HepG2 (cell line): ENCODE data around the gene CDCP2. TPM values are rescaled to one million over a fixed set of nuclear protein-coding genes. Genes with fewer than 3 reads are reported as not detected.

Experiments used
- ETV5 ChIP-seq: IDR thresholded peaks from 2 replicates; pipeline ENCODE4 v1.6.1; 2018; ENCODE audit warnings: missing biosample characterization, missing genetic modification reagents, inconsistent platforms, borderline replicate concordance
- FOXK1 ChIP-seq: sonication (generic); formaldehyde crosslinking; IDR thresholded peaks from 2 replicates; pipeline ENCODE4 v1.4.0; 2020; ENCODE audit warnings: low read depth, missing genetic modification reagents, borderline replicate concordance
- HMG20A ChIP-seq: IDR thresholded peaks from 2 replicates; pipeline ENCODE4 v1.6.1; 2016; ENCODE audit warnings: borderline replicate concordance
- IRF9 ChIP-seq: sonication (generic); formaldehyde crosslinking; IDR thresholded peaks from 2 replicates; pipeline ENCODE4 v1.8.0; 2022; ENCODE audit warnings: missing genetic modification reagents, mild to moderate bottlenecking, borderline replicate concordance
- MAFK ChIP-seq, 2 experiments: IDR thresholded peaks in 1 of 2; conservative IDR thresholded peaks in 1 of 2; 2 replicates each; pipeline ENCODE4 v1.6.1; 2011; ENCODE audit warnings: improper control_type of control experiment in 2 of 2, low read length in 2 of 2
- MYPOP ChIP-seq: sonication (generic); formaldehyde crosslinking; IDR thresholded peaks from 2 replicates; pipeline ENCODE4 v1.8.1; 2023; ENCODE audit warnings: mild to moderate bottlenecking, moderate library complexity, missing genetic modification reagents
- SYNCRIP ChIP-seq: fragments of 200-400 bp; formaldehyde crosslinking; IDR thresholded peaks from 2 replicates; pipeline ENCODE4 v1.6.1; 2018; ENCODE audit warnings: mild to moderate bottlenecking, low read depth, low read length; ENCODE audit not compliant: insufficient read depth
- TOPORS ChIP-seq: sonication (generic); formaldehyde crosslinking; IDR thresholded peaks from 2 replicates; pipeline ENCODE4 v1.8.0; 2023; ENCODE audit warnings: mild to moderate bottlenecking, missing genetic modification reagents
- ZBTB7A ChIP-seq: sonication (generic); formaldehyde crosslinking; IDR thresholded peaks from 2 replicates; pipeline ENCODE4 v1.8.0; 2022; ENCODE audit warnings: mild to moderate bottlenecking, missing genetic modification reagents
- ZNF121 ChIP-seq: sonication (generic); formaldehyde crosslinking; IDR thresholded peaks from 2 replicates; pipeline ENCODE4 v1.5.0; 2020; ENCODE audit warnings: mild to moderate bottlenecking, missing genetic modification reagents
- ZNF207 ChIP-seq: fragments of 450-650 bp; IDR thresholded peaks from 2 replicates; pipeline ENCODE4 v1.6.1; 2016; ENCODE audit warnings: antibody characterized with exemption, borderline replicate concordance
- ZNF230 ChIP-seq: sonication (generic); formaldehyde crosslinking; IDR thresholded peaks from 2 replicates; pipeline ENCODE4 v1.4.0; 2020; ENCODE audit warnings: mild to moderate bottlenecking, missing genetic modification reagents
- ZNF282 ChIP-seq: fragments of 450-650 bp; IDR thresholded peaks from 2 replicates; pipeline ENCODE4 v1.6.1; 2018; ENCODE audit not compliant: partially characterized antibody
- ZNF530 ChIP-seq: sonication (generic); formaldehyde crosslinking; IDR thresholded peaks from 2 replicates; pipeline ENCODE4 v1.5.0; 2020; ENCODE audit warnings: low read depth, mild to moderate bottlenecking, missing genetic modification reagents
- ZNF768 ChIP-seq: sonication (generic); formaldehyde crosslinking; IDR thresholded peaks from 2 replicates; pipeline ENCODE4 v1.4.0; 2020; ENCODE audit warnings: missing genetic modification reagents
- polyA plus RNA-seq, 8 experiments: library from polyadenylated mRNA; depleted of rRNA in 3 of 8; stranded (reverse) in 7 of 8; unstranded in 1 of 8; fragments of >200 nt; fragmentation: Illumina TruSeq in 4 of 8; extraction: Trizol in 4 of 8; gene quantifications; 2 replicates each; pipeline versions ENCODE4 v1.2.1 to v1.2.3, GENCODE V29; 2011 to 2016; ENCODE audit warnings: low read depth in 4 of 8, missing spikeins in 1 of 8, mixed read lengths in 1 of 8; ENCODE audit not compliant: insufficient read depth in 1 of 8
- total RNA-seq, 5 experiments: library from RNA; depleted of rRNA; stranded (reverse); fragments of >200 nt; fragmentation: Illumina TruSeq; extraction: Trizol; gene quantifications; 2 replicates each; pipeline ENCODE4 v1.2.3, GENCODE V29; 2016; ENCODE audit warnings: low read depth in 1 of 5
- TF ChIP-seq, protein P1 (sequence below): IDR thresholded peaks from 2 replicates; pipeline ENCODE4 v1.6.1; 2016; ENCODE audit warnings: control low read depth
- TF ChIP-seq, protein P2 (sequence below), 2 experiments: sonication (generic) in 1 of 2; formaldehyde crosslinking in 1 of 2; IDR thresholded peaks; 2 replicates each; pipeline versions ENCODE4 v1.4.0 to v1.6.1; 2016 to 2020; ENCODE audit warnings: borderline replicate concordance in 1 of 2, low read depth in 1 of 2, mild to moderate bottlenecking in 1 of 2, missing genetic modification reagents in 1 of 2

CDCP2 gene
- total and polyA plus RNA-seq, 2 of the 13 experiments (the other 11 are each of a cell fraction or from before 2014, with no cell fraction given) = not detected

DNA sequence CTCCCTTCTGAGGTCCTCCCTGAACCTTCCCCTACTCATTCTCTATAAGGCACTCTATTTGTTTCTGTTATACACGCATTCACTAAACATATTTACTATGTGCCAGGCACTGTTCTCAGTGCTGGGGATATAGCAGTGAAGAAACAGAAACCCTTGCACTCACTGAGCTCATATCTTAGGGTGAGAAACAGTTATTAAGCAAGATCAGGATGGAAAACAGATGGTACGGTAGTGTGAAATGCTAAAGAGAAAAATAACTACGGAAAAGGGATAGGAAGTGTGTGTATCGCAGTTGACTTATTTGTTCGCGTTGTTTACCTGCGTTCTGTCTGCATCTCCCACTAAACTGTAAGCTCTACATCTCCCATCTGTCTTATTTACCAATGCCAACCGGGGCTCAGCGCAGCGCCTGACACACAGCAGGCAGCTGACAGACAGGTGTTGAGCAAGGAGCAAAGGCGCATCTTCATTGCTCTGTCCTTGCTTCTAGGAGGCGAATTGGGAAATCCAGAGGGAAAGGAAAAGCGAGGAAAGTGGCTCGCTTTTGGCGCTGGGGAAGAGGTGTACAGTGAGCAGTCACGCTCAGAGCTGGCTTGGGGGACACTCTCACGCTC, 46.5 kb upstream of the CDCP2 start (continued):
- TF ChIP-seq ETV5 (CRISPR knock-in tag) (no peak), ZBTB7A (CRISPR knock-in tag) (no peak), MAFK (conservative IDR thresholded peaks at IDR 0.05 in 1 of 2, IDR thresholded peaks at IDR 0.05 in 1 of 2; ENCODE audit: low read length in 2 of 2) (no peak), HMG20A (CRISPR knock-in tag) (0 out of 2 replicates have a peak, but pooled peaks have one; percentile 16), ZNF282 (no peak), IRF9 (CRISPR knock-in tag) (no peak), SYNCRIP (no peak), ZNF768 (CRISPR knock-in tag) (peak; percentile 43; the same call in 1 of the 2 replicates), ZNF207 (no peak), ZNF230 (CRISPR knock-in tag) (0 out of 2 replicates have a peak, but pooled peaks have one; percentile 25), MYPOP (CRISPR knock-in tag) (no peak; the same call in 1 of the 2 replicates), ZNF530 (CRISPR knock-in tag) (no peak), TOPORS (CRISPR knock-in tag) (0 out of 2 replicates have a peak, but pooled peaks have one; percentile 59), ZNF121 (CRISPR knock-in tag) (no peak), FOXK1 (CRISPR knock-in tag) (no peak)
- TF ChIP-seq, protein P1, sequence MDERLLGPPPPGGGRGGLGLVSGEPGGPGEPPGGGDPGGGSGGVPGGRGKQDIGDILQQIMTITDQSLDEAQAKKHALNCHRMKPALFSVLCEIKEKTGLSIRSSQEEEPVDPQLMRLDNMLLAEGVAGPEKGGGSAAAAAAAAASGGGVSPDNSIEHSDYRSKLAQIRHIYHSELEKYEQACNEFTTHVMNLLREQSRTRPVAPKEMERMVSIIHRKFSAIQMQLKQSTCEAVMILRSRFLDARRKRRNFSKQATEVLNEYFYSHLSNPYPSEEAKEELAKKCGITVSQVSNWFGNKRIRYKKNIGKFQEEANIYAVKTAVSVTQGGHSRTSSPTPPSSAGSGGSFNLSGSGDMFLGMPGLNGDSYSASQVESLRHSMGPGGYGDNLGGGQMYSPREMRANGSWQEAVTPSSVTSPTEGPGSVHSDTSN (CRISPR knock-in tag) = no peak
- TF ChIP-seq, protein P2, sequence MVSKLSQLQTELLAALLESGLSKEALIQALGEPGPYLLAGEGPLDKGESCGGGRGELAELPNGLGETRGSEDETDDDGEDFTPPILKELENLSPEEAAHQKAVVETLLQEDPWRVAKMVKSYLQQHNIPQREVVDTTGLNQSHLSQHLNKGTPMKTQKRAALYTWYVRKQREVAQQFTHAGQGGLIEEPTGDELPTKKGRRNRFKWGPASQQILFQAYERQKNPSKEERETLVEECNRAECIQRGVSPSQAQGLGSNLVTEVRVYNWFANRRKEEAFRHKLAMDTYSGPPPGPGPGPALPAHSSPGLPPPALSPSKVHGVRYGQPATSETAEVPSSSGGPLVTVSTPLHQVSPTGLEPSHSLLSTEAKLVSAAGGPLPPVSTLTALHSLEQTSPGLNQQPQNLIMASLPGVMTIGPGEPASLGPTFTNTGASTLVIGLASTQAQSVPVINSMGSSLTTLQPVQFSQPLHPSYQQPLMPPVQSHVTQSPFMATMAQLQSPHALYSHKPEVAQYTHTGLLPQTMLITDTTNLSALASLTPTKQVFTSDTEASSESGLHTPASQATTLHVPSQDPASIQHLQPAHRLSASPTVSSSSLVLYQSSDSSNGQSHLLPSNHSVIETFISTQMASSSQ (IDR thresholded peaks at IDR 0.05; ENCODE audit: low read depth) = no peak
- TF ChIP-seq, protein P2 (CRISPR knock-in tag; IDR thresholded peaks at IDR 0.05; ENCODE audit: borderline replicate concordance) = no peak
